GM18519 (cell line): ENCODE results near the gene ATP11A.

Experiments used
- ATAC-seq: cut with Tn5 transposase; IDR thresholded peaks from one replicate; pipeline ENCODE4 v1.9.1; 2021; ENCODE audit warnings: mild to moderate bottlenecking, moderate library complexity; ENCODE audit not compliant: unreplicated experiment, low FRiP score

Gene ATP11A

DNA sequence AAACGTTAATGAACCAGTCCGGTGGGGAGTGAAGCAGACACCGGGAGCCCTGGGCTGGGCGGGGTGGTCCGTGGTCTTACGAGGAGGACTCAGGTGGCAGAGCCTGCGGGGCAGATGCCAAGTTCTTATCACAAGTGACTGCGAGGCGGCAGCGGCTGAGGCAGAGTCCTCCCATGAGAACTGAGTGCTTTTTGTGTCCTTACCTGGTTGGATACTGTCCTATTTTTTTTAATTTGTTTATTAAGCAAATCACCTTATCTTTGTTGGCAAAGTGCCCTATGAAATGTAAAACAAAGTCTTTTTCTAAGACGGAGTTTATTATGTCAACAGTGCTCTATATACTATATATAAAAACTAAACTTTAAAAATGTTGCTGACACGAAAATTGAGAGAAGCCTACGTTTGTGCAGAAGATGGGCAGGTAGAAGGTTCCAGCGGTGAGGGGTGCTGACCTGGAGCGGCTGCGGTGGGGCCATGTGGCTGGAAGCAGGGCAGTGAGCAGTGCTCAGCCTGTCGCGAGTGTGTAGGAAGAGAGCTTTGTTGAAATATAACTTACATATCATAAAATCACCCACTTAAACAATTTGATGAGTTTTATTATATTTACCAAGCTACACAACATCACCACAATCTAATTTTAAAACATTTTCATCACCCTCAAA, 82.2 kb downstream of the ATP11A start:
- ATAC-seq, result no peak

DNA sequence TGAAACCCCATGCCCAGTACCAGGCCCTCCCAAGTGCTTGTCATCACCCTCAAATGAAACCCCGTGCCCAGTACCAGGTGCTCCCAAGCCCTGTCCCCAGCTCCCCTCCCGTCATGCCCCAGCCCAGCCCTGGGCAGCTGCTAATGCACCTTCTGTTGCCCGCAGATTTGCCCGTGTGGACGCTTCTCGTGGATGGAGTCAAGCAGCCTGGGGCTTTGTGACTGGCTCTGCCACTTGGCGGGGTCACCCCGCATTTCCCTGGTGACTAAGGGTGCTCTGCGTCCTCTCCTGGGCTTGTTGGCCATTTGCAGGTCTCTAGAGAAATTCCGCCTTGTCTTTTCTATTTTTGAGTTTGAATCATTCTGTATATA, 82.7 kb downstream of the ATP11A start:
- no peak for ATAC-seq

- ATAC-seq, result no peak
Measured at GRCh38 chr13:112772929-112773328, 83.1 kb downstream of the ATP11A start.

GRCh38 chr13:112773601-112774447, 84.0 kb downstream of the ATP11A start:
- ATAC-seq, result no peak

- ATAC-seq, result no peak
Measured at GRCh38 chr13:112774448-112774792, 84.6 kb downstream of the ATP11A start.

- no peak for ATAC-seq
Measured at GRCh38 chr13:112774829-112775565, 85.2 kb downstream of the ATP11A start.

GRCh38 chr13:112775791-112776279, 86.0 kb downstream of the ATP11A start:
- no peak for ATAC-seq

DNA sequence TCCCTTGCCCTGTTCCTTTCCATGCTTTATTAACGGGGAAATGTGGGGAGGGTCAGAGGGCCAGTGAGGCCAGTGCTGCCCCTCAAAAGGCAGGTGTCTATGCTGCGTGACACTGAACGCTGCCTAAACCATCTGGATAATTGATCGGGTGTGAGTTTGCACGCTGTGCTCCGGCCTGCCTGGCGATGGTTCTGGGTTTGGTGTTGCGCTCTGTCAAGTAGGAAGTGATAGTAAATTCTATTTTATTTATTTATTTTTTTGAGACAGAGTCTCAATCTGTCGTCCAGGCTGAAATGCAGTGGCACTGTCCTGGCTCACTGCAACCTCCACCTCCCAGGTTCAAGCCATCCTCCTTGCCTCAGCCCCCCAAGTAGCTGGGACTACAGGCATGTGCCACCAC, 86.5 kb downstream of the ATP11A start:
- ATAC-seq, result no peak

- ATAC-seq, result no peak
Measured at GRCh38 chr13:112776971-112777370, 87.1 kb downstream of the ATP11A start.

- no peak for ATAC-seq
Measured at GRCh38 chr13:112777637-112778406, 88.0 kb downstream of the ATP11A start.

DNA sequence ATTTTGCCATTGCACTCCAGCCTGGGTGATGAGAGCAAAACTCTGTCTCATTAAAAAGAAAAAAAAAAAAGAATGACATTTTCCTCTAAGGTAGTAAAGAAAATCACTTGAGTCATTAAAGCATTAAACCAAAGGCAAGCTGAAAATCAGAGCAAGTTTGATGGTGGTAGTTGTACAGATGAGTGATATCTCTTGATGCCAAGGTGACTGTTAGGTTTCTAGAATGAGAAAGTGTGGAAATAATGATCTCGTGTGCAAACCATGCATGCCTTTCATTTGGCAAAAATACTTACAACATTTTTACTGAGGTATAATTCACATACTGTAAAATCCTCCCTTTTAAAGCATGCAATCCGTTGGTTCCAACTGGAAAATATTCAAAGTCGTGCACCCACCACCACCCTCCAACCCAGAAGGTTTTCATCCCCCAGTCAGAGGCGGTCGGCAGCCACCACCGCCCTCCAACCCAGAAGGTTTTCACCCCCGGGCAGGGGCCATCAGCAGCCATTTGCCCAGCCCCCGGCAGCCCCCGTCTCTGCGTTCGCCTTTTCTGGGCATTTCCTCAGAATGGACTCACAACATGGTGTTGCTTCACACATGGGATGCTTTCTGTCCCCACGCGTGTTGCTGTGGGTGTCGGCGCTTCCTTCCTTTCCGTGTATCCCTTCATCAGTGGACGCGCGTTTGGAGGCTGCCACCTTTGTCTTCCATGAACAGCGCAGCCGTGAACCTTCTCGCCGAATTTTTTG, 90.2 kb downstream of the ATP11A start:
- ATAC-seq, result no peak

DNA sequence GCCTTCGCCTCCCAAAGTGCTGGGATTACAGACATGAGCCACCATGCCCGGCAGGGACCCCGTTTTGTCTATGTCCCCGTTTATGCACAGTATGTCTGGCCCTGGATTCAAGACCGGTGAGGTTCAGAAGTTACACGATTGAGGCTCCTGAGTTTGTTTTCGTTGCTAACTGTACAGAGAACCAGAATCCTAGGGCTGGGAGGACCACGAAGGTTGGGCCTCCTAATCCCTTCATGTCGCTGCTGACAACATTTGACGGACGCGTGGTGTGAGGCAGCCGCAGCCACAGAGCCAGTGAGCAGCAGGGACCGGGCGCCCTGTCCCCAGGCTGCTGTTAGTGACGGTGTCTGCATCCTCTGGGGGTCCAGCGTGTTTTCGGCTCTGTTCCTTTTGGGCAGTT, 91.4 kb downstream of the ATP11A start:
- no peak for ATAC-seq

GRCh38 chr13:112781881-112782361, 92.1 kb downstream of the ATP11A start:
- no peak for ATAC-seq

- no peak for ATAC-seq
Measured at GRCh38 chr13:112782429-112783010, 92.7 kb downstream of the ATP11A start.

DNA sequence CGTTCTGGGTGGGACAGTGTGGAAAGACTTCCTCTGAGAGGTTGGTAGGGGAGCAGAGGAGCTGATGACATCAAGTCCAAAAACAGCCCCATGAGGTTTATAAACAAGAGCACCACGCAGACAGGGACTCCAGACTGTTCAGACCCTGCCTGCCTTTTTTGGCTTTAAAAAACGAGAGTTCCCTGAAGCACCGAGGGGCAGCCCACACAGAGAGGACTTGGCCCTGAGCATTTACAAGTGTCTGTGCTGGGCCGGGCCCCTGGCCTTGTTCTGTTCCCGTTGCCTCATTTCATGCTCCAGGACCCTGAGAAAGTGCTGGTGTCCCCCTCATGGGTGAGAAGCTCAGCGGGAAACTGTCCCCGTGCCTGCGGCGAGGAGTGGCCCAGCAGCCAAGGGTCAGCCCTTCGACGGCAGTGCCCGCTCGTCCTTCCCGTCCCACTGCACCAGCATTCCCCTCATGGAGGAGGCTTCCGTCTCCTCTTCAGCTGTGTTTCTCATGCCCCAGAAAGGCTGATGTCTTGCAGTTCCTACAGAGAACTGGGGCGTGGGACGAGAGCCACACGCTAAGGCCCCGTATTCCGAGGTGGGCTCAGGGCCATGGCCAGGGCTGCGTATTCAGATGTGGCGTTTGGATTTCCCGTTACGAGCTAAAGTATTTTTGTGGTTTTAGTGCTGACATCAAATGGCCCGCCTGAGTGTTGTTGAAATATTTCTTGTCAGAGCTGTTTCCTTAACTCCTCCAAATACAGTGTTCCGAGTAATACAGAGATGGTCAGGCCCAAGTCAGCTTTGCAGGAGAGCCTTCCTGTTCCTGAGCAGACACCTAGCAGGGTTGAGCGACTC, 93.5 kb downstream of the ATP11A start:
- ATAC-seq, result no peak

GRCh38 chr13:112783978-112784371, 94.1 kb downstream of the ATP11A start:
- ATAC-seq, result no peak

DNA sequence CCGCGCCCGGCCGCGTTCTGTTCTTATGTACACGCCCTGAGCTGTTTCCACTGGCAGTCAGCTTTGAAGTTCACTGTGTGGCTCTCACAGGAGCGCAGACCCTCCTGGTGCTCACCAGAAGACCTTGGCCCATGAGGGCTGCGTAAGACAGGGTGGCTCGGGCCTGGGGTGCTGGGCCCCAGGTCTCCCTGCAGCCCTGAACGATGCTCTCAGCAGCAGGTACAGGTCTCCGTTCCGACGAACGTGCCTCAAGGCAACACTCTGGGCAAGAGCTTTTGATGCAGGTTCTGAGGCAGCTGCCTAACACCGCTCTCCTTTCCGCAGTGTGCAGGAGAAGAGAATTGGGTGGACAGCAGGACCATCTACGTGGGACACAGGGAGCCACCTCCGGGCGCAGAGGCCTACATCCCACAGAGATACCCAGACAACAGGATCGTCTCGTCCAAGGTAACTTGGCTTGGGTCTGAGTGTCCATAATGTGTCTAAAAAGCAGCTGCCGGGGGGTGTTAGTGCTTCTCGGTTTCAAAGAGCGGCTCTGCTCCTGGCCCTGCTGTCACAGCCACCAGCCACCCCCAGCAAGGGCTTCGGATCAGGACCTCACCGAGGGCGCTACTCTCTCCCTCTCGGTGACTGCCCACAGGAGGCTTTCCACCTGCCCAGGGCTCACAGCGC, 95.1 kb downstream of the ATP11A start:
- ATAC-seq, result no peak

DNA sequence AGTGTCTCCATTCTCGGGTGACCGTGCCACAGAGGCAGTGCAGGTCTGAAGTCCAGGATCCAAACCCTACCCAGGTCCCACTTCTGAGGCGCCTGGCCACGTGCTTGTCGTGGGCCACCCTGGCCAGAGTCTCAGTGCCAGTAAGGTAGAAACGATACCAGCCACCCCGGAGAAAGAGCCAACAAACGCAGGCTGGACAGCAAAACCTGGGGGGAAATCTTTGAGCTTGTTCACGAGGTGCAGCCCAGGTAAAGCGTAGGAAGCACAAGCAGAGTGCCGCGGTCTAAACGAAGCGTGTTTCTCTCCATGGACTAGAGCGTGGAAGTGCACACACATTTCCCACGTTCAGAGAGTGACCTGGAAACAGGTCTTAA, 95.6 kb downstream of the ATP11A start:
- ATAC-seq, result no peak
